GM10248 (cell line): ENCODE data around the gene SLC1A5.

Experiments
- CTCF ChIA-PET: fragments of 300-600 bp; sonication (Branson Sonifier 250); formaldehyde crosslinking; extraction: SDS; loops from one replicate; lab custom pipeline; 2021; ENCODE audit warnings: antibody characterized with exemption; lab: Yijun Ruan, JAX
- POLR2A ChIA-PET: fragments of 350-650 bp; sonication (Branson Sonifier 250); formaldehyde crosslinking; extraction: SDS; loops from one replicate; lab custom pipeline; 2020; ENCODE audit warnings: antibody characterized with exemption; lab: Yijun Ruan, JAX
- DNase-seq: peaks from one replicate; pipeline ENCODE4 v3.0.0; 2012; ENCODE audit errors: extremely low spot score
- CTCF ChIP-seq: IDR thresholded peaks from 2 replicates; pipeline ENCODE4 v1.5.1; 2012; ENCODE audit warnings: mild to moderate bottlenecking, low read depth; ENCODE audit errors: extremely low read depth, missing control alignments, control extremely low read depth

Gene SLC1A5

GRCh38 chr19:46803555-46803954 is 15.2 kb upstream of the SLC1A5 start:
- DNase-seq = no peak
- TF ChIP-seq CTCF = no peak
- POLR2A ChIA-PET = interaction anchor here (0.6 kb wide), 1 partner anchor 9 kb away, joined by 3 read pairs; no protein-coding TSS in a partner anchor
- CTCF ChIA-PET = no interaction called here

- ChIA-PET CTCF (no interaction called here), POLR2A (no interaction called here)
- DNase-seq = no peak
- no peak for TF ChIP-seq CTCF
Observed at GRCh38 chr19:46802152-46802551, 13.8 kb upstream of the SLC1A5 start.

GRCh38 chr19:46798713-46799112 is 10.3 kb upstream of the SLC1A5 start:
- ChIA-PET POLR2A (interaction anchor here (1.7 kb wide), 1 partner anchor 10 kb away, joined by 7 read pairs; the partner anchor contains the start of gene SLC1A5), CTCF (interaction anchor here (0.9 to 1.3 kb wide), 3 partner anchors 14 to 174 kb away, joined by 3 read pairs; no protein-coding TSS in a partner anchor)
- TF ChIP-seq CTCF = no peak
- no peak for DNase-seq

GRCh38 chr19:46797881-46798280 is 9.5 kb upstream of the SLC1A5 start:
- no peak for TF ChIP-seq CTCF
- ChIA-PET CTCF (no interaction called here), POLR2A (interaction anchor here (1.8 kb wide), 1 partner anchor 9 kb away, joined by 6 read pairs; the partner anchor contains the start of gene SLC1A5)
- DNase-seq = no peak

GRCh38 chr19:46791944-46792343 is 3.5 kb upstream of the SLC1A5 start:
- ChIA-PET POLR2A (no interaction called here), CTCF (interaction anchor here (2.4 to 2.5 kb wide), 2 partner anchors 34 to 48 kb away, joined by 7 to 10 read pairs; no protein-coding TSS in a partner anchor)
- TF ChIP-seq CTCF = no peak
- no peak for DNase-seq

GRCh38 chr19:46789371-46789770 is 977 bp upstream of the SLC1A5 start:
- POLR2A ChIA-PET = no interaction called here
- no peak for TF ChIP-seq CTCF
- CTCF ChIA-PET = interaction anchor here (1.2 to 2.7 kb wide), 3 partner anchors 22 to 201 kb away, joined by 3 to 11 read pairs (median 4); no protein-coding TSS in a partner anchor
- no peak for DNase-seq
